Measurements from ENCODE around the gene UBE3C.

- no peak for TF ChIP-seq CTCF (IDR thresholded peaks at IDR 0.05)
- no peak for TF ChIP-seq EP300 (IDR thresholded peaks at IDR 0.05; ENCODE audit: low read depth)
- no peak for TF ChIP-seq POLR2A (IDR thresholded peaks at IDR 0.05)
Measured at GRCh38 chr7:157188091-157188665, 49.5 kb downstream of the UBE3C start.
